SU-DHL-6 (cell line): Measurements from ENCODE around the gene FAXC.

Source experiments
- EZH2phosphoT487 ChIP-seq: fragments of 200-600 bp; sonication (generic), shearing (Covaris generic); conservative IDR thresholded peaks from 2 replicates; pipeline ENCODE4 v1.6.1; 2018; ENCODE audit warnings: mild to moderate bottlenecking, antibody characterized with exemption, low read length, moderate library complexity, mixed read lengths
- TF ChIP-seq, protein P1 (sequence below): fragments of 200-600 bp; sonication (generic); IDR thresholded peaks from one replicate; pipeline ENCODE4 v1.5.1; 2017; ENCODE audit warnings: antibody characterized with exemption, mild to moderate bottlenecking, low read length, moderate library complexity; ENCODE audit not compliant: insufficient read depth, poor library complexity, severe bottlenecking

DNA sequence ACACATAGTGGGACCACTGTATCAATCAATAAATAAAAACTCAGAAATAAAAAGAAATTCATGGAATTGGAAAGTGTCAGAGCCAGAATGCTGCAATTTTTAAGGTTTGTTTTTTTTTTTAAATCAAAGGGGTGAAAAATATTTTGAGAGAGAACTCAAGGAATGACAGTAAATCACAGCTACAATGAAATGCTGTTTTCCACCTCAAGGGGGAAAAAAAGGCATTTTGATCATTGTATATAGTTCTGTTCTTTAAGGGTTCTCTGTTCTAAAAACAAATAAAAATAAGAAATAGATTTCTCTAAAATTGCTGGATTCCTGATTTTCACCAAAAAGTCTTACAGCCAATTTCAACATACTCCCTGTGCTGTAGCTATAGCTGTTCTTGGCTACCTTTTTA, 24.5 kb downstream of the FAXC start:
- TF ChIP-seq, protein P1, sequence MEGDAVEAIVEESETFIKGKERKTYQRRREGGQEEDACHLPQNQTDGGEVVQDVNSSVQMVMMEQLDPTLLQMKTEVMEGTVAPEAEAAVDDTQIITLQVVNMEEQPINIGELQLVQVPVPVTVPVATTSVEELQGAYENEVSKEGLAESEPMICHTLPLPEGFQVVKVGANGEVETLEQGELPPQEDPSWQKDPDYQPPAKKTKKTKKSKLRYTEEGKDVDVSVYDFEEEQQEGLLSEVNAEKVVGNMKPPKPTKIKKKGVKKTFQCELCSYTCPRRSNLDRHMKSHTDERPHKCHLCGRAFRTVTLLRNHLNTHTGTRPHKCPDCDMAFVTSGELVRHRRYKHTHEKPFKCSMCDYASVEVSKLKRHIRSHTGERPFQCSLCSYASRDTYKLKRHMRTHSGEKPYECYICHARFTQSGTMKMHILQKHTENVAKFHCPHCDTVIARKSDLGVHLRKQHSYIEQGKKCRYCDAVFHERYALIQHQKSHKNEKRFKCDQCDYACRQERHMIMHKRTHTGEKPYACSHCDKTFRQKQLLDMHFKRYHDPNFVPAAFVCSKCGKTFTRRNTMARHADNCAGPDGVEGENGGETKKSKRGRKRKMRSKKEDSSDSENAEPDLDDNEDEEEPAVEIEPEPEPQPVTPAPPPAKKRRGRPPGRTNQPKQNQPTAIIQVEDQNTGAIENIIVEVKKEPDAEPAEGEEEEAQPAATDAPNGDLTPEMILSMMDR = no peak
- no peak for TF ChIP-seq EZH2phosphoT487
